ENCODE results near the gene P3R3URF.

Gene P3R3URF

GRCh38 chr1:46192171-46192570 lies 15.9 kb upstream of the P3R3URF start:
- no peaks in the 10 kb centered on the region for H3K9me2 ChIP-seq (replicated peaks; ENCODE audit: insufficient read depth, low read length)
- H4K20me1 ChIP-seq (ENCODE audit: low read depth, low read length) = no peaks in the 10 kb centered on the region
- H3K27ac ChIP-seq (ENCODE audit: low read depth, low read length) = no peak overlapping the region
- H3K4me2 ChIP-seq (ENCODE audit: low read depth, low read length, poor library complexity, severe bottlenecking) = no peak overlapping the region
- H3K36me3 ChIP-seq (ENCODE audit: low read length) = no peaks in the 10 kb centered on the region
- H2AFZ ChIP-seq (ENCODE audit: low read depth, low read length, severe bottlenecking) = no peak overlapping the region
- no peaks in the 10 kb centered on the region for H3K27me3 ChIP-seq (ENCODE audit: low read length)
- no peak overlapping the region for H3K9ac ChIP-seq (ENCODE audit: low read length)
- TF ChIP-seq CTCF (IDR thresholded peaks at IDR 0.05; ENCODE audit: insufficient read depth, low read length, poor library complexity, severe bottlenecking) (no peak), EZH2phosphoT487 (conservative IDR thresholded peaks at IDR 0.05; ENCODE audit: low read length) (no peak)
- H3K79me2 ChIP-seq (ENCODE audit: insufficient read depth, low read length) = no peaks in the 10 kb centered on the region
- no peak overlapping the region for H3K4me3 ChIP-seq (ENCODE audit: insufficient read depth, low read length, poor library complexity, severe bottlenecking)
- H3K9me3 ChIP-seq (ENCODE audit: insufficient read depth, low read length) = no peaks in the 10 kb centered on the region
- H3F3A ChIP-seq (ENCODE audit: insufficient read depth) = no peaks in the 10 kb centered on the region

GRCh38 chr1:46191033-46191701 lies 14.9 kb upstream of the P3R3URF start:
- H3K36me3 ChIP-seq (ENCODE audit: low read length) = no peaks in the 10 kb centered on the region
- no peaks in the 10 kb centered on the region for H3K9me2 ChIP-seq (replicated peaks; ENCODE audit: insufficient read depth, low read length)
- H3K27me3 ChIP-seq (ENCODE audit: low read length) = no peaks in the 10 kb centered on the region
- H3F3A ChIP-seq (ENCODE audit: insufficient read depth) = no peaks in the 10 kb centered on the region
- no peaks in the 10 kb centered on the region for H4K20me1 ChIP-seq (ENCODE audit: low read depth, low read length)
- no peak overlapping the region for H3K4me3 ChIP-seq (ENCODE audit: insufficient read depth, low read length, poor library complexity, severe bottlenecking)
- no peak overlapping the region for H3K27ac ChIP-seq (ENCODE audit: low read depth, low read length)
- H3K79me2 ChIP-seq (ENCODE audit: insufficient read depth, low read length) = no peaks in the 10 kb centered on the region
- H3K4me2 ChIP-seq (ENCODE audit: low read depth, low read length, poor library complexity, severe bottlenecking) = no peak overlapping the region
- no peak overlapping the region for H2AFZ ChIP-seq (ENCODE audit: low read depth, low read length, severe bottlenecking)
- no peak for TF ChIP-seq CTCF (IDR thresholded peaks at IDR 0.05; ENCODE audit: insufficient read depth, low read length, poor library complexity, severe bottlenecking)
- no peak for TF ChIP-seq EZH2phosphoT487 (conservative IDR thresholded peaks at IDR 0.05; ENCODE audit: low read length)
- no peak overlapping the region for H3K9ac ChIP-seq (ENCODE audit: low read length)
- no peaks in the 10 kb centered on the region for H3K9me3 ChIP-seq (ENCODE audit: insufficient read depth, low read length)

GRCh38 chr1:46190539-46190938 lies 14.3 kb upstream of the P3R3URF start:
- Histone ChIP-seq H3K9me2 (replicated peaks; ENCODE audit: insufficient read depth, low read length) (no peaks in the 10 kb centered on the region), H3K9ac (ENCODE audit: low read length) (no peak overlapping the region), H4K20me1 (ENCODE audit: low read depth, low read length) (no peaks in the 10 kb centered on the region), H3K4me2 (ENCODE audit: low read depth, low read length, poor library complexity, severe bottlenecking) (no peak overlapping the region), H3K27me3 (ENCODE audit: low read length) (no peaks in the 10 kb centered on the region), H3F3A (ENCODE audit: insufficient read depth) (no peaks in the 10 kb centered on the region), H3K9me3 (ENCODE audit: insufficient read depth, low read length) (no peaks in the 10 kb centered on the region), H3K36me3 (ENCODE audit: low read length) (no peaks in the 10 kb centered on the region), H3K79me2 (ENCODE audit: insufficient read depth, low read length) (no peaks in the 10 kb centered on the region), H3K4me3 (ENCODE audit: insufficient read depth, low read length, poor library complexity, severe bottlenecking) (no peak overlapping the region), H3K27ac (ENCODE audit: low read depth, low read length) (no peak overlapping the region), H2AFZ (ENCODE audit: low read depth, low read length, severe bottlenecking) (no peak overlapping the region)
- TF ChIP-seq EZH2phosphoT487 (conservative IDR thresholded peaks at IDR 0.05; ENCODE audit: low read length) (no peak), CTCF (IDR thresholded peaks at IDR 0.05; ENCODE audit: insufficient read depth, low read length, poor library complexity, severe bottlenecking) (no peak)
